ENCODE data around the gene PTGDS. TPM values are rescaled to one million over a fixed set of nuclear protein-coding genes. Genes with fewer than 3 reads are reported as not detected.

The PTGDS gene
- total and polyA plus RNA-seq, 12 donors: 1.1 to 812 (median 219) TPM

GRCh38 chr9:136943291-136944211, 33.8 kb upstream of the PTGDS start:
- H3K27ac ChIP-seq: peak overlapping the region; percentile 46 to 99 (median 85)
- intact Hi-C loops (cut with DNase I): loop anchor here (5.0 to 10.0 kb wide), 4 partner anchors 59 to 99 kb away; partner anchors contain the start of genes AJM1 (in 1 of the 2), FUT7 (in 1 of the 2), MAMDC4 (in 1 of the 2) and PHPT1 (in 1 of the 2)
- peak; percentile 48 to 71 (median 59) for DNase-seq
- H3K36me3 ChIP-seq (replicated peaks in 1 of 2): peaks cover 0 to 40% of the 10 kb centered on the region in 2 donors
- WGBS, 4 donors: 16 to 59% (median 16%) methylated on average over 9 to 61 of the region's 61 CpGs; no CpG with 5 or more reads in 1 of the 4 donors
- no peaks in the 10 kb centered on the region for H3K27me3 ChIP-seq
- H3K9me3 ChIP-seq (replicated peaks in 1 of 3): no peaks in the 10 kb centered on the region
- TF ChIP-seq CTCF (IDR thresholded peaks at IDR 0.05) (no peak), POLR2A (IDR thresholded peaks at IDR 0.05) (no peak)
- H3K4me1 ChIP-seq (replicated peaks in 1 of 2): peaks cover 21 to 23% of the 10 kb centered on the region in 2 donors
- H3K4me3 ChIP-seq: peak overlapping the region; percentile 39 to 100 (median 74)

GRCh38 chr9:136944212-136944518, 33.1 kb upstream of the PTGDS start:
- H3K27ac ChIP-seq: peak overlapping the region; percentile 46 to 99 (median 85)
- no peaks in the 10 kb centered on the region for H3K9me3 ChIP-seq (replicated peaks in 1 of 3)
- H3K27me3 ChIP-seq: no peaks in the 10 kb centered on the region
- WGBS, 4 donors: 0 to 1% (median 0%) methylated on average over 8 to 45 of the region's 45 CpGs; no CpG with 5 or more reads in 1 of the 4 donors
- DNase-seq: peak in 4 of 7 donors; percentile 44 to 56 (median 49)
- TF ChIP-seq CTCF (IDR thresholded peaks at IDR 0.05) (no peak), POLR2A (IDR thresholded peaks at IDR 0.05) (no peak)
- H3K4me3 ChIP-seq: peak overlapping the region; percentile 39 to 100 (median 74)
- H3K36me3 ChIP-seq (replicated peaks in 1 of 2): peaks cover 0 to 38% of the 10 kb centered on the region in 2 donors
- peaks cover 24% of the 10 kb centered on the region in 2 donors for H3K4me1 ChIP-seq (replicated peaks in 1 of 2)
- intact Hi-C loops (cut with DNase I): loop anchor here (5.0 to 10.0 kb wide), 4 partner anchors 59 to 99 kb away; partner anchors contain the start of genes AJM1 (in 1 of the 2), FUT7 (in 1 of the 2), MAMDC4 (in 1 of the 2) and PHPT1 (in 1 of the 2)

- Histone ChIP-seq H3K27ac (peak within 1 kb of the TSS; percentile 46 to 99 (median 85)), H3K9me3 (replicated peaks in 1 of 3) (no peaks in the 10 kb centered on the region), H3K36me3 (replicated peaks in 1 of 2) (peaks cover 0 to 33% of the 10 kb centered on the region in 2 donors), H3K27me3 (no peaks in the 10 kb centered on the region), H3K4me1 (replicated peaks in 1 of 2) (peaks cover 26% of the 10 kb centered on the region in 2 donors), H3K4me3 (peak within 1 kb of the TSS; percentile 39 to 100 (median 74))
- 4 to 16% (median 9%) methylated on average over 17 to 74 of the region's 74 CpGs for WGBS, 4 donors
- TF ChIP-seq POLR2A (IDR thresholded peaks at IDR 0.05) (peak; percentile 78 to 82), CTCF (IDR thresholded peaks at IDR 0.05) (peak; percentile 85 to 100 (median 98))
- DNase-seq: peak; percentile 93 to 97 (median 95)
- intact Hi-C loops (cut with DNase I): loop anchor here (5.0 to 10.0 kb wide), 4 partner anchors 60 to 100 kb away; partner anchors contain the start of genes AJM1 (in 1 of the 2), FUT7 (in 1 of the 2), MAMDC4 (in 1 of the 2) and PHPT1 (in 1 of the 2)
These were observed 32.6 kb upstream of the PTGDS start, which contains the start of the genes C8G and FBXW5 for GRCh38 chr9:136944519-136945332. C8G (plus strand) TSS chr9:136945243; CDS start chr9:136945321, 78 bp downstream. FBXW5 (minus strand) TSS chr9:136944738; CDS start chr9:136944083, 655 bp downstream.

Measured in adrenal gland (tissue), 12 donors.